HCT116 (cell line): Measurements from ENCODE around the gene RUNX1. TPM values are rescaled to one million over a fixed set of nuclear protein-coding genes. Genes with fewer than 3 reads are reported as not detected.

Experiments used
- ATAC-seq: fragments of 200-7000 bp; cut with Tn5 transposase; 2 replicates; pipeline ENCODE4 v1.9.1; 2020; ENCODE audit warnings: mild to moderate bottlenecking, moderate library complexity
- BruUV-seq: library from RNA; stranded (reverse); fragments of 400-500 nt; replicated peaks from 2 replicates; lab custom pipeline; 2021; lab: Mats Ljungman, UMichigan
- CTCF ChIA-PET: fragments of 300-600 bp; sonication (Branson Sonifier 250); formaldehyde crosslinking; loops from one replicate; lab custom pipeline; 2021; ENCODE audit warnings: antibody characterized with exemption; lab: Charles Lee
- POLR2A ChIA-PET: fragments of 300-600, 350-600 bp; sonication (Branson Sonifier 250); formaldehyde crosslinking; loops from one replicate; lab custom pipeline; 2021; ENCODE audit warnings: antibody characterized with exemption; lab: Charles Lee
- RAD21 ChIA-PET, 2 experiments: fragments of 300-600 bp; sonication (Branson Sonifier 250); formaldehyde crosslinking; loops; one replicate each; lab custom pipeline; 2023; ENCODE audit warnings: low total read pairs in 2 of 2; ENCODE audit not compliant: uncharacterized antibody in 2 of 2, unreplicated experiment in 2 of 2, low non-redundant PET in 1 of 2; lab: Charles Lee
- DNase-seq: peaks from one replicate; pipeline ENCODE4 v3.0.0-alpha.2; 2010; ENCODE audit warnings: low read depth, low spot score
- H2AFZ ChIP-seq: fragments of 200-600 bp; shearing (Covaris generic), sonication (generic); 2 replicates; pipeline ENCODE4 v1.6.1; 2017; ENCODE audit warnings: low read depth, mixed run types, mixed read lengths, antibody characterized with exemption, low read length; ENCODE audit not compliant: poor library complexity, severe bottlenecking
- H3K27ac ChIP-seq: 2 replicates; pipeline ENCODE4 v1.5.1; 2012; ENCODE audit warnings: low read depth, low read length
- H3K27me3 ChIP-seq: fragments of 200-600 bp; sonication (generic); 2 replicates; pipeline ENCODE4 v1.6.1; 2016; ENCODE audit warnings: mixed run types, low read length, mixed read lengths; ENCODE audit not compliant: insufficient read depth
- H3K36me3 ChIP-seq, 2 experiments: fragments of 200-500 bp in 1 of 2; fragments of 200-600 bp in 1 of 2; sonication (Bioruptor generic) in 1 of 2; sonication (generic) in 1 of 2; 2 replicates each; pipeline versions ENCODE4 v1.5.1 to v1.6.1; 2014 to 2016; ENCODE audit warnings: low read length in 2 of 2, inconsistent platforms in 1 of 2, mixed read lengths in 1 of 2, mixed run types in 1 of 2; ENCODE audit not compliant: insufficient read depth in 2 of 2, control insufficient read depth in 1 of 2
- H3K4me1 ChIP-seq, 2 experiments: fragments of 200-600 bp in 1 of 2; sonication (generic) in 1 of 2; 2 replicates each; pipeline versions ENCODE4 v1.5.1 to v1.6.1; 2012 to 2017; ENCODE audit warnings: low read length in 2 of 2, inconsistent platforms in 1 of 2, mild to moderate bottlenecking in 1 of 2, mixed read lengths in 1 of 2, mixed run types in 1 of 2, moderate library complexity in 1 of 2; ENCODE audit not compliant: insufficient read depth in 2 of 2, control insufficient read depth in 1 of 2
- H3K4me2 ChIP-seq: fragments of 200-600 bp; sonication (generic); 2 replicates; pipeline ENCODE4 v1.6.1; 2017; ENCODE audit warnings: mixed run types, low read length, mixed read lengths
- H3K4me3 ChIP-seq, 2 experiments: fragments of 200-600 bp in 1 of 2; sonication (generic) in 1 of 2; replicated peaks in 1 of 2; 2 replicates each; pipeline ENCODE4 v1.5.1; 2011 to 2016; ENCODE audit warnings: low read length in 2 of 2, control low read depth in 1 of 2, low read depth in 1 of 2, mild to moderate bottlenecking in 1 of 2, mixed read lengths in 1 of 2, mixed run types in 1 of 2
- H3K79me2 ChIP-seq: fragments of 200-600 bp; sonication (generic); 2 replicates; pipeline ENCODE4 v1.6.1; 2017; ENCODE audit warnings: mild to moderate bottlenecking, mixed run types, low read length, moderate library complexity, mixed read lengths; ENCODE audit not compliant: insufficient read depth
- H3K9ac ChIP-seq: fragments of 200-600 bp; sonication (generic); 2 replicates; pipeline ENCODE4 v1.6.1; 2016; ENCODE audit warnings: low read length, mixed read lengths
- H3K9me2 ChIP-seq: fragments of 200-600 bp; sonication (generic), shearing (Covaris generic); 2 replicates; pipeline ENCODE4 v1.6.1; 2017; ENCODE audit warnings: mixed run types, mild to moderate bottlenecking, moderate library complexity; ENCODE audit not compliant: insufficient read depth
- H3K9me3 ChIP-seq, 2 experiments: fragments of 200-500 bp in 1 of 2; fragments of 200-600 bp in 1 of 2; sonication (Bioruptor generic) in 1 of 2; sonication (generic) in 1 of 2; 2 replicates each; pipeline ENCODE4 v1.6.1; 2014 to 2017; ENCODE audit warnings: low read length in 2 of 2, mixed read lengths in 2 of 2, inconsistent platforms in 1 of 2, low read depth in 1 of 2, mild to moderate bottlenecking in 1 of 2, mixed run types in 1 of 2, moderate library complexity in 1 of 2; ENCODE audit not compliant: control insufficient read depth in 1 of 2, insufficient read depth in 1 of 2
- H4K20me1 ChIP-seq: fragments of 200-600 bp; sonication (generic), shearing (Covaris generic); 2 replicates; pipeline ENCODE4 v1.6.1; 2017; ENCODE audit warnings: mixed run types, mild to moderate bottlenecking, moderate library complexity; ENCODE audit not compliant: insufficient read depth
- CBX3 ChIP-seq: IDR thresholded peaks from 2 replicates; pipeline ENCODE4 v1.6.1; 2012; ENCODE audit warnings: low read depth
- YY1 ChIP-seq: IDR thresholded peaks from 2 replicates; pipeline ENCODE4 v1.6.1; 2011; ENCODE audit warnings: low read length, low read depth, moderate library complexity, mild to moderate bottlenecking; ENCODE audit not compliant: insufficient replicate concordance; ENCODE audit errors: extremely low read depth
- intact Hi-C: fragments of 100-400 bp; cut with micrococcal nuclease; formaldehyde crosslinking; loops from 2 replicates; pipeline ENCODE4 v1.10.0; 2022
- total RNA-seq: library from RNA; stranded (reverse); gene quantifications from one replicate; pipeline ENCODE4 v1.2.1, GENCODE V29; 2021; ENCODE audit not compliant: unreplicated experiment
- TF ChIP-seq, protein P1 (sequence below): IDR thresholded peaks from 2 replicates; pipeline ENCODE4 v1.6.1; 2012; ENCODE audit warnings: low read depth
- TF ChIP-seq, protein P2 (sequence below): IDR thresholded peaks from 2 replicates; pipeline ENCODE4 v1.6.1; 2012

The RUNX1 gene
- total RNA-seq, 1 experiment from 2014 or later: 33.5 TPM

DNA sequence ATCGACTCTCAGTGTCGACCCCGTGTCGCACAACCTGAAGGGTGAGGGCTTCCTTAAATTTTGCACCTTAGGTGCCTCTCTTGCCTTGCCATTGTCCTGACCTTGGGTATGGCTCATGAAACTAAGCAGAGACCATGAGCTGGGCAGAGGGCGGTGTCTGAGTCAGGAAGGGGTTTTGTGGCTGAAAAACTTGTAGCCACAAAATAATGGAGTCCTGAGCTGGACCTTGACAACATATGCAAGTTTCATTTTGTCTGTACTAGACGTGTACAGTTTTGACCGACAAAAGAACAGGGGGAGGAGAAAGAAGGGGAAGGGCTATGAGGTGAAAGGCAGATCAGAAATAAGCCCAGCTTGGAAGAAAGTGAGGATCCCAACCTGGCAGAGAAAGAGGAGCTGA is 8.3 kb upstream of the RUNX1 start:
- TF ChIP-seq, protein P1, sequence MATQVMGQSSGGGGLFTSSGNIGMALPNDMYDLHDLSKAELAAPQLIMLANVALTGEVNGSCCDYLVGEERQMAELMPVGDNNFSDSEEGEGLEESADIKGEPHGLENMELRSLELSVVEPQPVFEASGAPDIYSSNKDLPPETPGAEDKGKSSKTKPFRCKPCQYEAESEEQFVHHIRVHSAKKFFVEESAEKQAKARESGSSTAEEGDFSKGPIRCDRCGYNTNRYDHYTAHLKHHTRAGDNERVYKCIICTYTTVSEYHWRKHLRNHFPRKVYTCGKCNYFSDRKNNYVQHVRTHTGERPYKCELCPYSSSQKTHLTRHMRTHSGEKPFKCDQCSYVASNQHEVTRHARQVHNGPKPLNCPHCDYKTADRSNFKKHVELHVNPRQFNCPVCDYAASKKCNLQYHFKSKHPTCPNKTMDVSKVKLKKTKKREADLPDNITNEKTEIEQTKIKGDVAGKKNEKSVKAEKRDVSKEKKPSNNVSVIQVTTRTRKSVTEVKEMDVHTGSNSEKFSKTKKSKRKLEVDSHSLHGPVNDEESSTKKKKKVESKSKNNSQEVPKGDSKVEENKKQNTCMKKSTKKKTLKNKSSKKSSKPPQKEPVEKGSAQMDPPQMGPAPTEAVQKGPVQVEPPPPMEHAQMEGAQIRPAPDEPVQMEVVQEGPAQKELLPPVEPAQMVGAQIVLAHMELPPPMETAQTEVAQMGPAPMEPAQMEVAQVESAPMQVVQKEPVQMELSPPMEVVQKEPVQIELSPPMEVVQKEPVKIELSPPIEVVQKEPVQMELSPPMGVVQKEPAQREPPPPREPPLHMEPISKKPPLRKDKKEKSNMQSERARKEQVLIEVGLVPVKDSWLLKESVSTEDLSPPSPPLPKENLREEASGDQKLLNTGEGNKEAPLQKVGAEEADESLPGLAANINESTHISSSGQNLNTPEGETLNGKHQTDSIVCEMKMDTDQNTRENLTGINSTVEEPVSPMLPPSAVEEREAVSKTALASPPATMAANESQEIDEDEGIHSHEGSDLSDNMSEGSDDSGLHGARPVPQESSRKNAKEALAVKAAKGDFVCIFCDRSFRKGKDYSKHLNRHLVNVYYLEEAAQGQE: no peak
- TF ChIP-seq YY1 (no peak), CBX3 (no peak)
- TF ChIP-seq, protein P2, sequence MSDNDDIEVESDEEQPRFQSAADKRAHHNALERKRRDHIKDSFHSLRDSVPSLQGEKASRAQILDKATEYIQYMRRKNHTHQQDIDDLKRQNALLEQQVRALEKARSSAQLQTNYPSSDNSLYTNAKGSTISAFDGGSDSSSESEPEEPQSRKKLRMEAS: no peak
- ATAC-seq (no peak), DNase-seq (no peak)
- Histone ChIP-seq H3K4me2 (no peak overlapping the region), H3K4me3 (no peak overlapping the region), H4K20me1 (no peaks in the 10 kb centered on the region), H3K9me3 (no peaks in the 10 kb centered on the region), H3K4me1 (peaks cover 0 to 6% of the 10 kb centered on the region in 2 experiments; a peak in 1 of 4 replicates), H2AFZ (no peak overlapping the region), H3K27ac (no peak overlapping the region), H3K9me2 (no peaks in the 10 kb centered on the region; the same call in 1 of the 2 replicates), H3K9ac (no peak overlapping the region), H3K27me3 (no peaks in the 10 kb centered on the region), H3K79me2 (no peaks in the 10 kb centered on the region), H3K36me3 (no peaks in the 10 kb centered on the region)
- intact Hi-C loops: no loop called here
- ChIA-PET CTCF (no interaction called here), RAD21 (no interaction called here), POLR2A (no interaction called here)
- no TSS peak for BruUV-seq
